Spinal cord (tissue), 10 donors: ENCODE data around the gene RHOB. TPM values are rescaled to one million over a fixed set of nuclear protein-coding genes. Genes with fewer than 3 reads are reported as not detected.
"Not testable (repeated sequence)": the region's sequence is repeated elsewhere in the genome, so short reads cannot be mapped to it uniquely, and the experiment has no call there.

ENCODE experiments used
- DNase-seq, 6 donors: peaks; one replicate each; pipeline versions ENCODE4 v3.0.0 to v3.0.0-alpha.2; 2013 to 2015; ENCODE audit warnings: low spot score in 6 of 6, low read depth in 4 of 6
- H3K27ac ChIP-seq: one replicate; pipeline ENCODE4 v1.5.1; 2013; ENCODE audit warnings: low read depth, low read length, control low read depth
- H3K27me3 ChIP-seq: one replicate; pipeline ENCODE4 v1.6.1; 2013; ENCODE audit warnings: low read length; ENCODE audit not compliant: control insufficient read depth, insufficient read depth
- H3K36me3 ChIP-seq: one replicate; pipeline ENCODE4 v1.6.1; 2013; ENCODE audit warnings: low read length; ENCODE audit not compliant: control insufficient read depth, insufficient read depth
- H3K4me1 ChIP-seq: one replicate; pipeline ENCODE4 v1.6.1; 2013; ENCODE audit warnings: low read length; ENCODE audit not compliant: control insufficient read depth, insufficient read depth
- H3K4me3 ChIP-seq: one replicate; pipeline ENCODE4 v1.5.1; 2013; ENCODE audit warnings: low read depth, low read length, control low read depth
- H3K9me3 ChIP-seq: one replicate; pipeline ENCODE4 v1.6.1; 2013; ENCODE audit warnings: low read length; ENCODE audit not compliant: control insufficient read depth, insufficient read depth
- WGBS: methylation state at CpG from one replicate; pipeline ENCODE4 v1.1.5; 2013; ENCODE audit warnings: missing lambda C conversion rate; ENCODE audit not compliant: insufficient coverage; 5-methylcytosine and 5-hydroxymethylcytosine counted together
- polyA plus RNA-seq, 2 donors: library from polyadenylated mRNA; unstranded; fragments of 120-200 nt; gene quantifications; one replicate each; pipeline ENCODE4 v1.2.1, GENCODE V29; 2013; ENCODE audit not compliant: insufficient read length in 2 of 2
- total RNA-seq, 2 donors: library from RNA; depleted of rRNA in 1 of 2; stranded (reverse); fragments of 120-200 nt in 1 of 2; fragments of >200 nt in 1 of 2; gene quantifications; one replicate each; pipeline versions ENCODE4 v1.2.3 to v1.2.4, GENCODE V29; 2013 to 2014
- donor health status: healthy.

RHOB gene
- total and polyA plus RNA-seq, 4 donors: 193 to 309 (median 231) TPM

GRCh38 chr2:20410556-20411277 is 36.2 kb upstream of the RHOB start:
- WGBS: 85% methylated on average over 5 of the region's 5 CpGs
- H3K27me3 ChIP-seq: no peaks in the 10 kb centered on the region
- DNase-seq: no peak
- no peaks in the 10 kb centered on the region for H3K36me3 ChIP-seq
- no peak overlapping the region for H3K27ac ChIP-seq
- H3K4me1 ChIP-seq: no peaks in the 10 kb centered on the region
- no peak overlapping the region for H3K4me3 ChIP-seq
- peaks cover 6% of the 10 kb centered on the region for H3K9me3 ChIP-seq

DNA sequence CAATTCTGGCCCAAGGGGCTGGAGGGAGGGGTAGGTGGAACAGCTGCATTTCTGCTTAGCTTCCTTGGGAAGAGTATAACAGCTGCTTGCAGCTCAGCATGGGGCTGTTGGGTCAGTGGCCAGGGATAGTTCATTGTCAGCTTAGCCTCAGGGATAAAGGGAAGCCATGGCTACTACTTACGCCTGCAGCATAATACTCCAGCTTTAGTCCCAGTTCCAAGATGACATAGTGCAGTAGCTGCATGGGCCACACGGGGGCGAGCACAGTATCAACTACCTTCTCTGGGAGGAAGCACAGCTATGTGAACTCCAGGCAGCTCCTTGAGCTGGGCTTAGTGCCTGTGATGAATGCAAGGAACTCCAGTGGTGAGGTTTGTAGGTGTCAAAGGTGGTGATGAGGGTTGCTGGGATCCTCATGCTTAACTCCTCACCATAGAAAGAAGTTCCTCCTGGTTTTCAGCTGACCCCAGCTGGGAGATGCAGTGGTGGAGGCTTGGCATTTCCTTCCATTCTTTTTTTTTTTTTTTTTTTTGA is 35.4 kb upstream of the RHOB start:
- no peaks in the 10 kb centered on the region for H3K4me1 ChIP-seq
- no peak overlapping the region for H3K27ac ChIP-seq
- H3K27me3 ChIP-seq: no peaks in the 10 kb centered on the region
- no peaks in the 10 kb centered on the region for H3K36me3 ChIP-seq
- H3K9me3 ChIP-seq: peaks cover 6% of the 10 kb centered on the region
- peak in 2 of 6 donors; percentile 31 to 43 for DNase-seq
- 14% methylated on average over 3 of the region's 3 CpGs for WGBS
- H3K4me3 ChIP-seq: no peak overlapping the region

GRCh38 chr2:20414806-20415205 is 32.1 kb upstream of the RHOB start:
- 56% methylated on average over 1 of the region's 3 CpGs for WGBS
- H3K4me1 ChIP-seq: peaks cover 9% of the 10 kb centered on the region
- H3K27ac ChIP-seq: no peak overlapping the region
- H3K36me3 ChIP-seq: no peaks in the 10 kb centered on the region
- H3K4me3 ChIP-seq: no peak overlapping the region
- H3K9me3 ChIP-seq: peaks cover 5% of the 10 kb centered on the region
- no peaks in the 10 kb centered on the region for H3K27me3 ChIP-seq
- no peak for DNase-seq

DNA sequence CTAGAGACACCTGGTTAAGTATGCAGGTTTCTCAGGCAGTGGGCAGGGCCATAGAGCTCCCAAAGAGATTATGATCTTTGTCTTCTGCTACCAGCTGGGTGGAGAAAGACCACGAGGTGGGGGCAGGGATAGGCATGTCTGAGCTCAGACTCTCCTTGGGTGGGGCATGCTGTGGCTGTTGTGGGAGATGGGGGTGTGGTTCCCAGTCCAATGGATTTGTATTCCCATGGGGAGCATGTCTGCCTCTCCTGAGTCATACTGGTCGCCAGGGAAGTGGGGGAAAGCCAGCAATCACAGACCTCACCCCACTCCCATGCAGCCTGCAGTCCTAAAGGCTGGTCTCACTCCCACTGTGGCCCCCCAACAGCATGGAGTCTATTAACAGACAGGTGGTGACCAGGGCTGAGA is 31.4 kb upstream of the RHOB start:
- Histone ChIP-seq H3K4me1 (peaks cover 9% of the 10 kb centered on the region), H3K27ac (no peak overlapping the region), H3K4me3 (no peak overlapping the region), H3K36me3 (no peaks in the 10 kb centered on the region), H3K27me3 (no peaks in the 10 kb centered on the region), H3K9me3 (no peaks in the 10 kb centered on the region)
- 67% methylated on average over 1 of the region's 2 CpGs for WGBS
- DNase-seq: no peak

DNA sequence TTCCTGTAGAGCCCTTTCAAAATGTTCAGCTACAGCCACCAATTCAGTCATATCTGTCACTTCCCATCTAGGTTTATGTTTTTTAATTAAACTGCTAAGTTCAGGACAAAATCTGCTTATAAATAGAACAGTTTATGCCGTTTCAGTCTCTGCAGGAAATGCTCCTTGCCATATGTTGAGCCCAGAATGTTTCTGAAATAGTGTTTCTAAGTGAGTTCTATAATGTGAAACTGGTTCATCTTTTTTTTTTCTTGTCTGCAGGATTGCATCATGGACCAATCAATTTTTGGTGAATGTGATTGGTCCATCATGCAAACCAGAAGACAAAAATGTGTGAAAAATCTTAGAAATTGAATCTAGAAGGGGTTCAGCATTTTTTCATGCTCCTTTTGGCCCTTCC is 30.2 kb upstream of the RHOB start:
- Histone ChIP-seq H3K27me3 (no peaks in the 10 kb centered on the region), H3K4me3 (no peak overlapping the region), H3K4me1 (peaks cover 17% of the 10 kb centered on the region), H3K9me3 (no peaks in the 10 kb centered on the region), H3K36me3 (no peaks in the 10 kb centered on the region), H3K27ac (no peak overlapping the region)
- peak in 2 of 6 donors; percentile 54 to 77 for DNase-seq
- no CpG with 5 or more reads among the region's 1 CpG for WGBS

GRCh38 chr2:20417230-20417821 is 29.5 kb upstream of the RHOB start:
- H3K36me3 ChIP-seq, H3K27me3 ChIP-seq, H3K27ac ChIP-seq, H3K4me3 ChIP-seq, DNase-seq, H3K9me3 ChIP-seq: not testable (repeated sequence)
- H3K4me1 ChIP-seq: peaks cover 23% of the 10 kb centered on the region
- no CpG with 5 or more reads among the region's 5 CpGs for WGBS

DNA sequence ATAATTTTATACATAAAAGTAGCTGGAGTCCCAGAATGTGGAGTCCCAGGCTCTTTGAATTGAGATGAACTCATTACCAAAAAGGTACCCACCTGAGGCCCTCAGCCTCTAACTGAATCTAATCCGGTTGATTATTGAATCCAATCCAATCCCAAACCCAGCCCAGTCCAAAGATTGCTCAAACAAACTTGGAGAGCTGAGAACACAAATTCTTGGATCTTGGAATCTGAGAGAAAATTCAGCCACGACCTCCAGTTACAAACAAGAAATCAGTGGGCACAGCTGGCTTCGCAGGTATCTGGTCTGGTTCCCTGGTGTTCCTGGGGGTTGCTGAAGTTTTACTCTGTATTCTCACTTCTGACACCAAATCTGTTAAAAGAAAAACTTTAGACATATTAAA is 28.4 kb upstream of the RHOB start:
- Histone ChIP-seq H3K4me1 (peaks cover 32% of the 10 kb centered on the region), H3K27ac (peak overlapping the region; percentile 5)
- 70% methylated on average over 2 of the region's 3 CpGs for WGBS

DNA sequence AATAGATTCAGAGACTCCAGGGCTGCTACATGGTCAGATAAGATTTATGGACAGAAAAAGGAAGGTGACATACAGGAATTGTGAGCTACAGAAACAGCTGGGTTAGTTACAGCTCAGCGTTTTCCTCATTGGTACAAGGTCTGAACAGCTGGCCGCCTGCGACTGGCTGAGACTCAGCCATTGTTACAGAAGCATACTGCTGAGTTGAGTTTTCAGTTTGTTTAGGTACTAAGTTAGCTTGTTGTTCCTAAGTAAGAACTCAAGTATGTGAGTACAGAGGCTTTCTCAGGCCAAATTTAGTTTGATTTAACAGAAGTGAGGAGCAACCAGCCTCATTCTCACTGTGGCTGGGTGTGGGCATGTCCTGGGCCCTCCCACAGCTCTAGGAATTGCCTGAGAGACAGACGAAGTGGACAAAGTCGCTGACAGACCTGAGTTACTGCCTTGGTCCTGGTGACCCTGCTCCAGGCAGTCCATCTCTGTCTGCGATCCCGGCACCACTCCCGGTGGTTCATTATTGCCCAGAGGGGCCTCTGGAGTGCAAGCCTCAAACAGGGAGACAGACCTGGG is 27.8 kb upstream of the RHOB start:
- peak overlapping the region; percentile 29 for H3K27ac ChIP-seq
- peaks cover 32% of the 10 kb centered on the region for H3K4me1 ChIP-seq
- H3K9me3 ChIP-seq: no peaks in the 10 kb centered on the region
- WGBS: 17% methylated on average over 8 of the region's 8 CpGs
- H3K27me3 ChIP-seq: no peaks in the 10 kb centered on the region
- no peaks in the 10 kb centered on the region for H3K36me3 ChIP-seq
- peak in 2 of 6 donors; percentile 45 to 60 for DNase-seq
- H3K4me3 ChIP-seq: no peak overlapping the region

More for the DNA sequence above, 28.4 kb upstream of the RHOB start:
- no peaks in the 10 kb centered on the region for H3K9me3 ChIP-seq
- DNase-seq: no peak
- H3K36me3 ChIP-seq: no peaks in the 10 kb centered on the region
- no peak overlapping the region for H3K4me3 ChIP-seq
- no peaks in the 10 kb centered on the region for H3K27me3 ChIP-seq

DNA sequence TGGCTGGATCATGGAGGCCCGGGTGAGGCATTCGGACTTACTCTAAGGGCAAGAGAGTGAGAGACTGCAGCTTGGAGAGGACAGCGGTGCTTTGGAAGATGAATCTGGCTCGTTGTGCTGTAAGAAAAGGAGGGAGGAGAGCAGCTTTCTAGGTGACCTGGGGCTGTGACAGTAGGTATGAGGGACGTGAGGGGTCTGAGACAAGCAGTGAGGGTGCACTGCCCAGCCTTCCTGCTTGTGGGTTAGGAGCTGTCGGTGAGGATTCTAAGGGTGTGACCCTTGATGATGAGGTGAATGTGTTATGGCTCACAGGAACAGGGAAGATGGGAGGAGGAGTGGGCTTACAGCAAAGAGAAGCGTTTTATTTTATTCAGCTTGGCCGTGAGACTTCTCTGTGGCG is 27.1 kb upstream of the RHOB start:
- H3K27ac ChIP-seq: peak overlapping the region; percentile 47
- peaks cover 34% of the 10 kb centered on the region for H3K4me1 ChIP-seq
- no peaks in the 10 kb centered on the region for H3K27me3 ChIP-seq
- WGBS: 77% methylated on average over 9 of the region's 9 CpGs
- no peak for DNase-seq
- H3K9me3 ChIP-seq: no peaks in the 10 kb centered on the region
- no peaks in the 10 kb centered on the region for H3K36me3 ChIP-seq
- H3K4me3 ChIP-seq: no peak overlapping the region
